Natural killer cell treated with Interleukin-12 subunit alpha and Interleukin-12 subunit beta and Interleukin-15 and Interleukin-18, amount 100 ng/mL, for 72 hours (primary cell): Measurements from ENCODE around the gene HIRIP3. TPM values are rescaled to one million over a fixed set of nuclear protein-coding genes. Genes with fewer than 3 reads are reported as not detected.
A peak's percentile ranks its signal among the peaks of the same experiment; 100 is the strongest.

Experiments used
- ATAC-seq, 2 donors: fragments of 150-1000 bp; cut with Tn5 transposase in 1 of 2; sonication (Bioruptor Pico), chemical (Tn5 transposase) in 1 of 2; 2 replicates each; pipeline ENCODE4 v1.10.0; 2021
- DNase-seq: peaks from one replicate; pipeline ENCODE4 v3.0.0; 2022; ENCODE audit warnings: low spot score
- H3K27ac Mint-ChIP-seq, 2 donors: 1 replicate in 1 of 2; 2 replicates in 1 of 2; pipeline ENCODE4 v1.8.0; 2022; ENCODE audit warnings: mixed read lengths in 2 of 2, mild to moderate bottlenecking in 1 of 2, moderate library complexity in 1 of 2
- H3K27me3 Mint-ChIP-seq, 2 donors: 1 replicate in 1 of 2; 2 replicates in 1 of 2; pipeline ENCODE4 v1.8.0; 2022; ENCODE audit warnings: mixed read lengths in 2 of 2
- H3K36me3 Mint-ChIP-seq: one replicate; pipeline ENCODE4 v1.8.0; 2022; ENCODE audit warnings: mixed read lengths
- H3K4me1 Mint-ChIP-seq, 2 donors: 1 replicate in 1 of 2; 2 replicates in 1 of 2; pipeline ENCODE4 v1.8.0; 2022; ENCODE audit warnings: low read depth in 2 of 2, mixed read lengths in 2 of 2, mild to moderate bottlenecking in 1 of 2
- H3K4me3 Mint-ChIP-seq: one replicate; pipeline ENCODE4 v1.8.0; 2022; ENCODE audit warnings: mixed read lengths
- H3K9me3 Mint-ChIP-seq: 2 replicates; pipeline ENCODE4 v1.8.0; 2022; ENCODE audit warnings: mixed read lengths
- total RNA-seq, 2 donors: library from RNA; stranded (reverse); gene quantifications; one replicate each; pipeline ENCODE4 v1.2.3, GENCODE V29; 2022

The HIRIP3 gene
- total RNA-seq, 2 donors from 2014 or later, result 30.0 to 40.8 TPM

DNA sequence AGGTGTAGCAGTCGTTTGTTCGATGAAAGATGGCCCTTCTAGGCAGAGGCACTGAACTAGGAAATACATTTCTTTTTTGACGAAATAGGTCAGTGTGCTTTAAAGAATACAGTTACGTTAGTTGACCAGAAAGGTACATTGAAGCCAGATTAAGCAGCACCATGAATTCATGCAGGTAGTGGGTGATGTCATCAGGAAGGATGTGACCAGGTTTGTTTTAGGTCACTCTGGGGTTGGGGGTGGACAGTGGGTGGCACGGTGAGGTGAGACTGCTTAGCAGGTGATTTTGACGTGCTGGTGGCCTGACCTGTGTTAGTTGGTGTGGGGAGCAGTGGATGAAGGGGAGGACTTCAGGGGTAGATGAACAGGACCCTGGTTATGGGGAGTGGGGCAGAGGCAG lies 4.2 kb upstream of the HIRIP3 start:
- Mint-ChIP-seq H3K9me3 (no peaks in the 10 kb centered on the region), H3K4me1 (peaks cover 25 to 43% of the 10 kb centered on the region in 2 donors), H3K36me3 (peaks cover 5% of the 10 kb centered on the region), H3K27me3 (no peaks in the 10 kb centered on the region), H3K4me3 (no peak overlapping the region), H3K27ac (no peak overlapping the region)
- no peak for ATAC-seq
- no peak for DNase-seq

DNA sequence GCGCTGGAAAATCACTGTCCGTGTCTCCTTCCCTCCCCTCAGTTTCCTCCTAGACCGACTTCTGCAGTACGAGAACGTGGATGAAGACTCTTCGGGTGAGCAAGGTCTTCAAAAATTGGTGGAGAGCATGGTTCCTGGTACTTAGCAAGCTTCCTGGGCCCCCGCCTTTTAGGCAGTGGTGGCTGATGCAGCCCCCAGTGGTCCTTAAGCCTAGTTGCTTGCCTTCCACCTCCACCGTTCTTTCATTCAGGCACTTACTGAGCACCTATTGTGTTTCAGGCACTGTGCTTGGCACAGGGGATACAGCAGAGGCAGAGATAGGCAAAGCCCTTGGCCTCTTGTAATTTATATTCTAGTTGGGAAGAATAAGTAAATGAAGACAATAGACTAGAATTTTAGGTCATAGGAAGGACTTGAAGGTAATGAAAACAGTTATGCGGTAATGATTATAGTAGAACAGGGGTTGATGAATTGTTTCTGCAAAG lies 1.4 kb upstream of the HIRIP3 start:
- H3K4me3 Mint-ChIP-seq, result peak overlapping the region; percentile 97
- H3K36me3 Mint-ChIP-seq, result no peaks in the 10 kb centered on the region
- ATAC-seq, result no peak
- H3K9me3 Mint-ChIP-seq, result no peaks in the 10 kb centered on the region
- peaks cover 27 to 45% of the 10 kb centered on the region in 2 donors for H3K4me1 Mint-ChIP-seq
- no peak for DNase-seq
- no peaks in the 10 kb centered on the region for H3K27me3 Mint-ChIP-seq
- H3K27ac Mint-ChIP-seq, result peak overlapping the region; percentile 96 to 98

DNA sequence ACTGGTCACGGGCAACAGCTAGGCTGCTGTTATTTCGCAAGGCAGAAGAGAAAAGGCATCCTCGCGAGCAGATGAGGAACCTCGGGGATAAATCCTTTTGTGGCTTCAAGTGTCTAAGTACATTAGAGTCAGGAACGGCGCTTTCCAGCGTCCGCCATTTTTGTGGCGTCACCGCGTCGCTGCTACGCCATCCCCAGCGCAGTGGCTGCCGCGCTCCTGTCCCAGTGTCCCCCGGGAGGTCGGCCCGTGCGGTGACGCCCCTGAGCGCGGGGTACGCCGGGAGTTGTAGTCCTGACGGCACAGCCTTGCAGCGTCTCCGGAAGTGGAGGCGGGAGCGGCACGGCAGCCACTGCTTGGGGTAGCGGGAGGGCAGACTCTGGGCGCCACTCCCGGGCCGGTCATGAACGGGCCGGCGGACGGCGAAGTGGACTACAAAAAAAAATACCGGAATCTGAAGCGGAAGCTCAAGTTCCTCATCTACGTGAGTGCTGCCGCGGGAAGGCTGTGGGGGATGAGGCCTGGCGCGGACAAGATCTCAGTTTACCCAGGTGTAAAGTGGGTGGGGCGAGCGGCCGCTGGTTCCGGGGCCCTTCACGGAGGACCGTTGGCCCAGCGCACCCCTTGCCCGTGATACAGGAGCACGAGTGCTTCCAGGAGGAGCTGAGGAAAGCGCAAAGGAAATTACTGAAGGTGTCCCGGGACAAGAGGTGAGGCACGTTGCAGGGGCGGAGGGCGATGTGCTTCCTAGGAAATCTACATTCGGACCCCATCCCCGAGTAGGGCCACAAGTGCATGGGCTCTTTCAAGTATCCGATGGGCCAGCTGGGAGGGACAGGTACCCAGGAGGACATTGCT lies 721 bp upstream of the HIRIP3 start, which contains the start of gene INO80E:
TSS of gene INO80E (plus strand) at position 331 of the 855 bp plus-strand sequence. CDS start at position 401, 70 bp downstream.
- H3K4me3 Mint-ChIP-seq, result peak within 1 kb of the TSS; percentile 97
- no peaks in the 10 kb centered on the region for H3K27me3 Mint-ChIP-seq
- H3K36me3 Mint-ChIP-seq, result no peaks in the 10 kb centered on the region
- peak; percentile 99 to 100 for ATAC-seq
- peaks cover 25 to 44% of the 10 kb centered on the region in 2 donors for H3K4me1 Mint-ChIP-seq
- no peaks in the 10 kb centered on the region for H3K9me3 Mint-ChIP-seq
- H3K27ac Mint-ChIP-seq, result peak within 1 kb of the TSS; percentile 96 to 98
- peak; percentile 100 for DNase-seq

DNA sequence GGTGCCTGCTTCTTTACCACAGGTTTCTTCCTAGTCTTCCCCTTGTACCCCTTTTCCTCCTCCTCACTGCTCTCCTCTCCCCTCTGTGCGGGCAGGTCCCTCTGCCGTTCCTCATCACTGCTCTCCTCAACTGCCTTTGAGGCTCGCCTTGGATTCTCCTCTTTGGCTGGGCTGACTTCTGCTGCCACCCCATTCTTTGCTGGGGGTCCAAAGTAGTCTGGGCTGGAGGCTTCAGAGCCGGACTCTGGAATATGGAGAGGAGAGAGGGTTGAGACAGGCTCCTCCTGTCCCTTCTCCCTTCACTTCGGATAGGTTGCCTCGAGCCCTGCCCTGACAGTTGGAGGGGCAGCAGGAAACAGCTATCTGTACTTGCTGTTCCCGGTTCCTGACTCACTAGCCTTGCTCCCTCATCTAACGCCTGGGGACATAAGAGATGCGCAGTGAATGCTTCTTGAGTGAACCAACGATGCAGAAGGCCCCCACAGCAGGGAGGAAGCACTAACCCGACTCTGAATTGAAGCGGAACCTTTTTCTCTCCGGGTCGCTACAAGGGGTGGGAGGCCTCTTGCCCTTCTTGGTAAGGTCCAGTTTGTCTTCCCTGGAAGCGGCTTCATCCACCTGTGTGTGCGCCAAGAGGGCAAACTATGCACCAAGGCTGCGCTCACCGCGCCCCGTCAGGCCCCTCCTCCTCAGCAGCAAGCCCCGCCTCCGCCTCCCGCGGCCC lies 655 bp downstream of the HIRIP3 start:
- H3K4me3 Mint-ChIP-seq, result peak overlapping the region; percentile 97
- H3K36me3 Mint-ChIP-seq, result no peaks in the 10 kb centered on the region
- DNase-seq (peak; percentile 76), ATAC-seq (peak; percentile 51 to 53)
- peak overlapping the region; percentile 96 to 98 for H3K27ac Mint-ChIP-seq
- H3K27me3 Mint-ChIP-seq, result no peaks in the 10 kb centered on the region
- H3K4me1 Mint-ChIP-seq, result peaks cover 25 to 43% of the 10 kb centered on the region in 2 donors
- H3K9me3 Mint-ChIP-seq, result no peaks in the 10 kb centered on the region

DNA sequence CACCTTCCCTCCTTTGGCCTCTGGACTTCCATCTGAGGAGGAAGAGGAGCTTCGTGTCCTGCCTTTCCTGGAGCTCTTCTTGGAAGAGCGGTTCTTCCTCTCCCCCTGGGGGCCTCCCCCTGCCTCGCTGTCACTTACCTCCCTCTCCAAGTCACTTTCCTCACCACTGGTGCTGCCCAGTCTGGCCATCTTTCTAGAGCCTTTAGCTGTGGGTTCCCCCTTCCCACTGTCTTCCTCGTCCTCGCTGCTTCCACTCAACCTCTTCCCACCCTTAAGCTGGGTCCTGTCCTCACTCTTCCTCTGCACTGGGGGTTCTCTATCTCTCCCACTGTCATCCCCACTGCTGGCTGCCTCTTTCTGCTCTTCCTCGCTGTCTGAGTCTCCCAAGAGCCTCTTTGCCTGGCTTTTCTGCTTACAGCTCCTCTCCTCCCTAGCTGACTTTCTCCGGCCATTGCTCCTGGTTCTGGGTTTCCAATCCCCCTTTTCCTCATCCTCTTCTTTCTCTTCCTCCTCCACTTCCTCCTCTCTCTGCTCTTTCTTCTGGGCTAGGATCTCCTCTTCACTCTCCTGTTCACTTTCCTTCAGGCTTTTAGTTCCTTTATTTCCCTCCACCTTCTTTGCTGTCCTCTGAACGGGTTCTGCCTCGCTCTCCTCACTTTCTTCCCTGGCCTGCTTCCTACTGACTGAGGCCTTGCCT lies 1.4 kb downstream of the HIRIP3 start:
- no peaks in the 10 kb centered on the region for H3K27me3 Mint-ChIP-seq

DNA sequence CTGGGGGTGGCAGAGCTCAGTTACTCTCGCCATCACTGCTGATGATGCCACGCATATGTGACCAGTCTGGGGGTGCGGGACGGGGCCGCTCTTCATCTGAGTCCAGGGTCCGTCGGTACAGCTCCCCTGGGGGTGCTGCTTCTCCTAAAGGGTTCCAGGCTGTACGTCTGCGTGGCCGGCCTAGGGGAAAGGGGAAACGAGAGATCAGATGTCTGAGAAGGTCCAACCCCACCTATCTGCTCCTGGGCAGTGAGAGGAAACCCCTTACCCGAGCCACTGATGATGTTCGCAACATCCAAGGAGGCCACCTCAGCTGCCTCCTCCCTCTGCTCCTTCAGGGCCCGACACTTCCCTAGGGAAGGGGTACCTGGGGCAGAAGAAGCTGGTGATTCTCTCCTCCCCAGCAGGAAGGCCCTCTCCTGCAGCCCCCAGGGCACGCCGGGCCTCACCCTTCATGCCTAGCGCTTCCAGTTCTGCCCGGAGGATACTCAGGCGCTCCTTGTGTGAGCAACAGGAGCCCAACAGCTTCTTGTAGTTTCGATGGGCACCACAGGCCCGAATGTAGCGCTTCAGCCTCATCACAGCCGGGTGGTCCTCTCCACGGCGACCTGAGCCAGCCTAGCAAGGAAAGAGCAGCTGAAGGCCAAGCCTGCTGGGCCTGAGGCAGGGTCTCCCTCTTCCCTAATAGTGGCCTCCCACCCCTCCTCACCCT lies 2.1 kb downstream of the HIRIP3 start:
- ATAC-seq (no peak), DNase-seq (peak; percentile 53)
- Mint-ChIP-seq H3K36me3 (peaks cover 6% of the 10 kb centered on the region), H3K27me3 (no peaks in the 10 kb centered on the region), H3K4me1 (peaks cover 29 to 31% of the 10 kb centered on the region in 2 donors), H3K9me3 (no peaks in the 10 kb centered on the region), H3K4me3 (no peak overlapping the region), H3K27ac (peak overlapping the region; percentile 96 to 98)

More for the DNA sequence above, 1.4 kb downstream of the HIRIP3 start:
- Mint-ChIP-seq H3K36me3 (peaks cover 2% of the 10 kb centered on the region), H3K4me1 (peaks cover 27 to 36% of the 10 kb centered on the region in 2 donors), H3K9me3 (no peaks in the 10 kb centered on the region), H3K4me3 (peak overlapping the region; percentile 97), H3K27ac (peak overlapping the region; percentile 96 to 98)
- no peak for ATAC-seq
- DNase-seq, result peak; percentile 51

DNA sequence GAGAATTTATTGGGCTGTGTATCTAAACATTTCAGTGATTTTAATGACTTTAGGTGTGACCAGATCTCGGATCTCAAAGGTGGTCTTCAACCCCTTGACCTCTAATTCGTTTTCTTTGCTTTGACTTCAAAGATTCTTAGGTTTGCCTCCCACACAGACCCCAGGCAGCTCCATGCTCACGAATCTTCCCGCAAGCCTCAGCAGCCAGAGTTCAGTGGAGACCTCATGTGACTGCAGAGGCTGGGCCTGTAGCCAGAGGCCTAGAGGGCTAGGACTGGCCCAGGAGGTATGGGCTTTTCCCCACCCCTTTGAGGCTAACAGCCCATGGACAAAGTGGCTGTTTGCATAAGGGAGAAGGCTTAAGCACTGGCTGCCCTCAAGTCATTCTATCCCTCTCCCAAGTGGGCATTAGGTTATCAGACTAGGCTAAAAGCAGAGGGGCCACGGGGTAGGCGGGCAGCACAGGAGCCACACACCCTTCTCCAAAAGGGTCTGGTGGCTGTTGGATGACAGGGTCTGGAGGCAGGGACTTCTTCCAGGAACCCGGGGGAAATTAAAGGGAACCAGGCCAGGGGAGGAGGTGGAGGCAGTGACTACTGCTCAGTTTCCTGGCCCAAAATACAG lies 3.0 kb downstream of the HIRIP3 start:
- H3K27me3 Mint-ChIP-seq, result no peaks in the 10 kb centered on the region
- H3K4me1 Mint-ChIP-seq, result peaks cover 27 to 29% of the 10 kb centered on the region in 2 donors
- H3K4me3 Mint-ChIP-seq, result no peak overlapping the region
- H3K36me3 Mint-ChIP-seq, result peaks cover 6% of the 10 kb centered on the region
- DNase-seq (no peak), ATAC-seq (no peak)
- peak overlapping the region in 1 of 2 donors; percentile 61 for H3K27ac Mint-ChIP-seq
- H3K9me3 Mint-ChIP-seq, result no peaks in the 10 kb centered on the region

DNA sequence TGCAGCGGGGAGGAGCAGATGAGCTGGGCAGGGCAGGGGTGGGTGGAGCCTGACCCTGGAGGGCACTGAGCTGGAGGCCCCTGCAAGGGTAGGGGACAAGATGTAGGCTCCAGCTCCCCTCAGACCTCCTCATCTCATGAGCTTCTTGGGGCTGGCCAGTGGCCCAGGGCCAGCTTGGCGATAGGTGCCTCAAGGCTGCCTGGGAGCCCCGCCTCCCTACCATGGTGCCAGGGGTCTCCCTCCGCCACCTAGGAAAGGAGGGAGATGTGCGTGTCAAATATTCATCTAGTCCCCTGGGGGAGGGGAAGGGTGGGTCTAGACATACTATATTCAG lies 3.9 kb downstream of the HIRIP3 start:
- ATAC-seq, result no peak
- no peaks in the 10 kb centered on the region for H3K27me3 Mint-ChIP-seq
- DNase-seq, result no peak
- no peak overlapping the region for H3K4me3 Mint-ChIP-seq
- H3K4me1 Mint-ChIP-seq, result peaks cover 22 to 24% of the 10 kb centered on the region in 2 donors
- H3K36me3 Mint-ChIP-seq, result peaks cover 6% of the 10 kb centered on the region
- H3K9me3 Mint-ChIP-seq, result no peaks in the 10 kb centered on the region
- H3K27ac Mint-ChIP-seq, result no peak overlapping the region

DNA sequence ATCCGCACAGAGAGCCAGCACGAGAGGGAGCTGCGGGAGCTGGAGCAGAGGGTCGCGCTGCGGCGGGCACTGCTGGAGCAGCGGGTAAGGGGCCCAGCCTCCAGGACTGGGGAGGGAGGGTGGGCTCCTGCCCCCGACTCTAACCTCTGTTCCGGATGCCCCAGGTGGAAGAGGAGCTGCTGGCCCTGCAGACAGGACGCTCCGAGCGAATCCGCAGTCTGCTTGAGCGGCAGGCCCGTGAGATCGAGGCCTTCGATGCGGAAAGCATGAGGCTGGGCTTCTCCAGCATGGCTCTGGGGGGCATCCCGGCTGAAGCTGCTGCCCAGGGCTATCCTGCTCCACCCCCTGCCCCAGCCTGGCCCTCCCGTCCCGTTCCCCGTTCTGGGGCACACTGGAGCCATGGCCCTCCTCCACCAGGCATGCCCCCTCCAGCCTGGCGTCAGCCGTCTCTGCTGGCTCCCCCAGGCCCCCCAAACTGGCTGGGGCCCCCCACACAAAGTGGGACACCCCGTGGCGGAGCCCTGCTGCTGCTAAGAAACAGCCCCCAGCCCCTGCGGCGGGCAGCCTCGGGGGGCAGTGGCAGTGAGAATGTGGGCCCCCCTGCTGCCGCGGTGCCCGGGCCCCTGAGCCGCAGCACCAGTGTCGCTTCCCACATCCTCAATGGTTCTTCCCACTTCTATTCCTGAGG lies 4.4 kb downstream of the HIRIP3 start:
- no peak overlapping the region for H3K27ac Mint-ChIP-seq
- ATAC-seq, result no peak
- no peak overlapping the region for H3K4me3 Mint-ChIP-seq
- H3K27me3 Mint-ChIP-seq, result no peaks in the 10 kb centered on the region
- DNase-seq, result no peak
- no peaks in the 10 kb centered on the region for H3K9me3 Mint-ChIP-seq
- peaks cover 7% of the 10 kb centered on the region for H3K36me3 Mint-ChIP-seq
- peaks cover 17 to 19% of the 10 kb centered on the region in 2 donors for H3K4me1 Mint-ChIP-seq

DNA sequence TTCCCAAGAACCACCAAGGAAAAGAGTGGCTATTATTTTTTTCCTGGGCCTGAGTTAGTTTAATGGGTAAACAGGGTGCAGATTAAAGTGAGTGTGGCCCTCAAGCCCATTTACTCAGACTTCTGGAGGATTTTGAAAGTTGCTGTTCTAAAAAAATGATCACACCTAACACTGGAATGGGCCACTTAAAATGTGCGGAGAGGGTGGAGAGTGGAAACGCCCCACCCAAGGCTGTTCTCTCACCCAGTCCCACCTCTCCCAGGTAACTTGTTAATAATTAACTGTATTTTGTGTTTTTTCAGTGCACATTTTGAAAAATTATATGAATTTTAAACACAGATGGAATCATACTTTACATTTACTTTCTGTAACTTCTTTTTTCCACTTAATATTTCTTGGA lies 5.4 kb downstream of the HIRIP3 start:
- ATAC-seq (no peak), DNase-seq (no peak)
- Mint-ChIP-seq H3K4me1 (peaks cover 13 to 18% of the 10 kb centered on the region in 2 donors), H3K27ac (no peak overlapping the region), H3K27me3 (no peaks in the 10 kb centered on the region), H3K9me3 (no peaks in the 10 kb centered on the region), H3K4me3 (no peak overlapping the region), H3K36me3 (peaks cover 12% of the 10 kb centered on the region)

DNA sequence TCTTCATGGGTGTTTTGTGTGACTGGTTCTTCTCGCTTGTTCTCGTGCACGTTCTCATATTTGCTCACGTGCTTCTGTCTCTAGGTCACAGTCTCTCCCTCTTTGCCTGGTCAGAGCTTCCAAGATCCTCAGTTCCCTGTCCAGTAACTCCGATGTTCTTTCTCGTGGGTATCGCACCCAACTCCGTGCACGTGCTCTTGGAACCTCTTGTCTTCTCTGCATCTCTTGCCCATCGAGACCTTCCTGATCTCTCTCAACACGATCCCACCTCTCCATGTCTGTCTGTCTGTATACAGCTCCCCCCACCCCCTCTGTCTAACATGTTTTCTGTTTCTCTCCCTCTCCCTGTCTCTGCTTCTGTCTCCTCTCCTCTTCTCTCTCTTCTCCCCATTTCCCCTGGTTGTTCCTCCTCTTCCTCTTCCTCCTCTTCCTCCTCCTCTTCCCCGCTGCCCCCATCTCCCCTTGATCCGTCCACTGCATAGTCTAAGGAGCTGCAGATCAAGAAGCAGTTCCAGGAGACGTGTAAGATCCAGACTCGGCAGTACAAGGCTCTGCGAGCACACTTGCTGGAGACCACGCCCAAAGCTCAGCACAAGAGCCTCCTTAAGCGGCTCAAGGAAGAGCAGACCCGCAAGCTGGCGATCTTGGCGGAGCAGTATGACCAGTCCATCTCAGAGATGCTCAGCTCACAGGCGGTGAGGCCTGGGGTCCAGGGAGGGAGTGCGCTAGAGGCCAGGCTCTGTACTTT lies 6.1 kb downstream of the HIRIP3 start:
- peak overlapping the region in 1 of 2 donors; percentile 8 for H3K27ac Mint-ChIP-seq
- H3K36me3 Mint-ChIP-seq, result peaks cover 12% of the 10 kb centered on the region
- H3K27me3 Mint-ChIP-seq, result no peaks in the 10 kb centered on the region
- DNase-seq (no peak), ATAC-seq (no peak)
- H3K4me1 Mint-ChIP-seq, result peaks cover 5 to 10% of the 10 kb centered on the region in 2 donors
- no peak overlapping the region for H3K4me3 Mint-ChIP-seq
- H3K9me3 Mint-ChIP-seq, result no peaks in the 10 kb centered on the region
